HG03280 (cell line): ENCODE measurements around the gene POLR2H.
"Not testable (repeated sequence)": the region's sequence is repeated elsewhere in the genome, so short reads cannot be mapped to it uniquely, and the experiment has no call there.

Source experiments
- ATAC-seq: cut with Tn5 transposase; IDR thresholded peaks from one replicate; pipeline ENCODE4 v1.9.1; 2021; ENCODE audit warnings: mild to moderate bottlenecking, moderate library complexity; ENCODE audit not compliant: unreplicated experiment

Gene POLR2H

DNA sequence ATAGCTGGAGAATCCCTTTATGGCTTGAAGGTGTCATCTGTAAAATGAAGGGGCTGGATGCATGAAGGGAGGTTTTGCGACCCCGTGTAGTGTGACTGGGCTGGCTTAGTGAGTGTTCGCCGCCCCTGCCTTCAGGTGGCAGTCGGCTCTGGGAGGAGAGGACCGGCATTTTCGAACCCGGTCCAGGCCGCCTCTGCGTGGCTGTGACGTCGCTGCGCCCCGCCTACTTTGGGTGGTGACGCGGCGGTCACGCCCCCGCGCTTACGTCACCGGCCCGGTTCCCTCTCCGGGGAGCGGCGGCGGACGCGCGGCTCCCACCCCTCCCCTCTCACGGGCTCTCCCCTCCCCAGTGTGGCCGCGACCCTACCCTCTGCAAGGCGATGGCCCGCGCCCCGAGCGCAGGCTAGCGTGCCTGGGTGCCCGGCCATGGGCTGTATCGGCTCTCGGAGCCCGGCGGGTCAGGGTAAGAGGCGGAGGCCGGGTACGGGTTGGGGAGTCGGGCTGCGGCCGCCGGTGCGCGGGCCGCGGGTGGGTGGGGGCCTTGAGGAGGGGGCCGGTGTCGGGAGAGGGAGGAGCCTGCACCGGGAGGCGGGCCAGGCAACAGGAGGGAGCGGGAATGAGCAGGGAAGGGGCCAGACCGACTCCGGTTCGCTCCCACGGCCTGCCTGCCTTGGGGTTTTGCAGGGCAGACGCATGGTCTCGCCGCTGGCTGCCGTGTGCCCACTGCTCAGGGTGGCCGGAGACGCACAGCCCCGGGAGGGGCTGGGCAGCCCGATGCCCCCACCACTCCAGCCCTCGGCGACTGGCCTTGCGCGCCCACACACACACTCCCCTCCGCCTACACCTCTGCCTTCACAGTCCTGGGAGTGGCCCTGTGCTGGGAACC lies 25.6 kb upstream of the POLR2H start:
- ATAC-seq = peak; percentile 84

DNA sequence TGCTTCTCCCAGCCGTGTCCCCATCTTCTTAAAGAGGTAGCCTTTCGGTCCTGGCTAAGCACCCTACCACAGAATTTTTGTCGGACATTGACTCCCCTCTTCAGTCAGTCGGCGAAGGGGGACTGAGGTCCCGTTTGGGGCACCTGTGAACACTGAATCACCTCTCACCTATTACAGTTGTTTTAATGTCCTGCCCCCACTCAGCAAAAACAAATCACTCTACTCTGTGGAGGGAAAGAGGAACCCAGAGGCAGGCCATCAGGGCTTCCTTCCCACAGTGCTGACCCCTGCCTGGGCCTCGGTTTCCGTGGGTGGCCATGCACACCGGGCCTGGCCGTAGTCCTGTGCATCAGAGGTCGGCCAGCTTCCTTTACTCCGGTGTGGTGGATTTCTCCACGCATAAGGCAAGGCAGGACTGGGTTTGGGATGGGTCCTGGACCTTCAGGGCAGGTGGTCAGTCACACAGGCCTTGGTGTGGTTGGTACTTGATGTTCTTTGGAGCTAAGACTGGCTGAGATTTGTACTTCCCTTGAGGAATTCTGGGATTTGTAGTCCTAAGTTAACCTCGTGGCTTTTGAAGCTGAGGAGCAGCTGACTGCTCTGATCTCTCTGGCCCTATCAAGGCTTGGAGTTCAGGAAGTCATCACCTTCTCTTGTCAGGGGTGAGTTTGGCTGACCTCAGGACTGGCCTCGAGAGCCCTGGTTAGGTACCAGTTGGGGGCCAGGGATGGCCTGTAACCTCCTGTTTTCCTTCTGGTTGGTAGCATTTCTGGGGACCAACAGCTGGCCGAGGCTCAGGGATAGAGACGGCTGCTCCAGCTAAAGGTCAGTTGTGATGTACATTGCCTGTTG lies 24.7 kb upstream of the POLR2H start:
- no peak for ATAC-seq

DNA sequence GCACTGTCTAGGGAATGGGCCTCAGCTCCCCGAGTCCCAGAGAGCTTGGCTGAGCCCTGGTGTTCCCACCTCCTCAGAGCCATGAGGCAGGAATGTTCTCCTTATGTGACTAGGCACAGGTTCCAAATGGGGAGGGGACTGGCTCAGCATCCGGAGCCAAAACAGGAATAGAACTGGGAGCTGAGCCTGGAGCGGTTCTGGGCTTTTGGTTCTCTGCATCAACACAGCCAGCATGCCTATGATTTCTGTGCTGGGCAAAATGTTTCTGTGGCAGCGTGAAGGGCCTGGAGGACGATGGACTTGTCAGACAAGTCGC lies 24.2 kb upstream of the POLR2H start, which contains the start of gene FAM131A:
Gene FAM131A (plus strand): TSS at position 202 of the 316 bp plus-strand sequence. CDS start 31 bp downstream, at position 233.
- no peak for ATAC-seq

- ATAC-seq = no peak
These were observed 23.5 kb upstream of the POLR2H start for GRCh38 chr3:184337981-184338380.

GRCh38 chr3:184338511-184338945 lies 23.0 kb upstream of the POLR2H start:
- ATAC-seq = no peak

GRCh38 chr3:184339001-184339400 lies 22.5 kb upstream of the POLR2H start:
- ATAC-seq = no peak

- ATAC-seq = not testable (repeated sequence)
These were observed 21.9 kb upstream of the POLR2H start for GRCh38 chr3:184339451-184340135.

- no peak for ATAC-seq
These were observed 19.6 kb upstream of the POLR2H start for GRCh38 chr3:184341925-184342324.

GRCh38 chr3:184343200-184343876 lies 18.2 kb upstream of the POLR2H start:
- no peak for ATAC-seq

DNA sequence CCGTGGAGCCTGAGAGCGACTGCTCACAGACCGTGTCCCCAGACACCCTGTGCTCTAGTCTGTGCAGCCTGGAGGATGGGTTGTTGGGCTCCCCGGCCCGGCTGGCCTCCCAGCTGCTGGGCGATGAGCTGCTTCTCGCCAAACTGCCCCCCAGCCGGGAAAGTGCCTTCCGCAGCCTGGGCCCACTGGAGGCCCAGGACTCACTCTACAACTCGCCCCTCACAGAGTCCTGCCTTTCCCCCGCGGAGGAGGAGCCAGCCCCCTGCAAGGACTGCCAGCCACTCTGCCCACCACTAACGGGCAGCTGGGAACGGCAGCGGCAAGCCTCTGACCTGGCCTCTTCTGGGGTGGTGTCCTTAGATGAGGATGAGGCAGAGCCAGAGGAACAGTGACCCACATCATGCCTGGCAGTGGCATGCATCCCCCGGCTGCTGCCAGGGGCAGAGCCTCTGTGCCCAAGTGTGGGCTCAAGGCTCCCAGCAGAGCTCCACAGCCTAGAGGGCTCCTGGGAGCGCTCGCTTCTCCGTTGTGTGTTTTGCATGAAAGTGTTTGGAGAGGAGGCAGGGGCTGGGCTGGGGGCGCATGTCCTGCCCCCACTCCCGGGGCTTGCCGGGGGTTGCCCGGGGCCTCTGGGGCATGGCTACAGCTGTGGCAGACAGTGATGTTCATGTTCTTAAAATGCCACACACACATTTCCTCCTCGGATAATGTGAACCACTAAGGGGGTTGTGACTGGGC lies 16.8 kb upstream of the POLR2H start:
- no peak for ATAC-seq

GRCh38 chr3:184345317-184346144 lies 16.0 kb upstream of the POLR2H start:
- ATAC-seq = no peak

DNA sequence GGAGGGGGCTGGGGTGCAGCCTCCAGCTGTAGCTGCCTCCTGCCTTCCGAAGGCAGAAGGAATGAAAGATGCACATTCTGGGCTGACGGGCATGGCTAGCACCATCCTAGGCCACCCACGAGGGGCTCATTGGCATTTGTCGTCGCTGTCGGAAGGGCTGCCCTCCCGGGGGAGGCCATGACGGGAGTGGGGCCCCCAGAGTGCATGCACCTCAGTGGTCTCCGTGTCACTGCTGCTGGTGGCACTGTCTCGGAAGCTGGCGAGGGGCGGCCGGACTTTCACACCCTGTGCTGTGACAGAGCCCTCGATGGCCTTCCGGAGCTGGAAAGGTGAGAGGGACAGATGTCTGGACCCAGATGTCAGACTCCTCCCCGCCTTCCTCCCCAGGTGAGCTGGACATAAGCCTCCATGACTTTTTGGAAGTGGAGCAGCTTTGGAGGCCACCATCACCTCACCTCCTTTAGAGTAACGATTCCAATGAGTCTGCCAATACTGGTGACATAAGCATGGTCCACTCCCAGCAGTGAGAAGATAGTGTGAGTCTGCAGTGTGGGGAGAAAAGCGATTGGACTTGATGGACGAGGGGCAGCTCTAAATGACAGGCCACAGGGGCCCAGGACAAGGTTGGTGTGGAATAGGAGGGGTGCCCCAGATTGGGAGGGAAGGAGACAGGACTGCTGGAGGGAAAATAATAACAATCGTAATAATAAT lies 14.9 kb upstream of the POLR2H start:
- no peak for ATAC-seq

DNA sequence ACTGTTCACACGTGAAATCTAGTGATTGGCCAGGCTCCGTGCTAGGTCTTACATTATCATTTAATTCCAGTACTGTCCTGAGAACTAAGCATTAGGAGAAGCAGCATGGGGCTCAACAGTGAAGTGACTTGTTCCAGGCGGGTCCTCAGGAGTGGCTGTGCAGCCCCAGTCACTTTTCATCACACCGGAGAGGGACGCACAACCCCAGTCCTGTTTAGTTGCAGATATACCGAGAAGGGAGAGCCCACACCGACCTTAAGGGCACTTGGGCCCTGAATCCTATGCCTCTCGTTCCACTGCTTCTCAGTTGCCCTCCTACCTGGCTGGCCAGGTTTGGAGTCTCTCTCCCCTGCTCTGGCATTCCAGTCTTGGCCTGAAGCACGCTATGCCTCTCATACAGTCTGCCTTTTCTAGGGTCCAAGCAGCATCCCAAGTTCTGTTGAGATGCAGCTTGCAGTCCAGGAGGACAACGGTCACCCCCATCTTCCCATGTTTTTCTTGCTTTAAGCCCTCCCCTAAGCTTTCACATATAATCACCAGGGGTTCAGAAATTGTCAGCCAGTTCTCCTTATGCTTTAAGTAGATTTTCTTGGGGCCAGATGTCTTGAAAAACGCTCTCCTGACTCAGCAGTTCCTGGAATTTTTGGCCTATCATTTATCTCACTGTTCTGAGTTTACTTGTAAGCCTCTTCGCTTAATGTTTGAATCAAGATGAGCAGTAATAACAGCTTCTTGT lies 14.0 kb upstream of the POLR2H start:
- ATAC-seq = no peak

GRCh38 chr3:184348057-184348382 lies 13.5 kb upstream of the POLR2H start:
- ATAC-seq = no peak

DNA sequence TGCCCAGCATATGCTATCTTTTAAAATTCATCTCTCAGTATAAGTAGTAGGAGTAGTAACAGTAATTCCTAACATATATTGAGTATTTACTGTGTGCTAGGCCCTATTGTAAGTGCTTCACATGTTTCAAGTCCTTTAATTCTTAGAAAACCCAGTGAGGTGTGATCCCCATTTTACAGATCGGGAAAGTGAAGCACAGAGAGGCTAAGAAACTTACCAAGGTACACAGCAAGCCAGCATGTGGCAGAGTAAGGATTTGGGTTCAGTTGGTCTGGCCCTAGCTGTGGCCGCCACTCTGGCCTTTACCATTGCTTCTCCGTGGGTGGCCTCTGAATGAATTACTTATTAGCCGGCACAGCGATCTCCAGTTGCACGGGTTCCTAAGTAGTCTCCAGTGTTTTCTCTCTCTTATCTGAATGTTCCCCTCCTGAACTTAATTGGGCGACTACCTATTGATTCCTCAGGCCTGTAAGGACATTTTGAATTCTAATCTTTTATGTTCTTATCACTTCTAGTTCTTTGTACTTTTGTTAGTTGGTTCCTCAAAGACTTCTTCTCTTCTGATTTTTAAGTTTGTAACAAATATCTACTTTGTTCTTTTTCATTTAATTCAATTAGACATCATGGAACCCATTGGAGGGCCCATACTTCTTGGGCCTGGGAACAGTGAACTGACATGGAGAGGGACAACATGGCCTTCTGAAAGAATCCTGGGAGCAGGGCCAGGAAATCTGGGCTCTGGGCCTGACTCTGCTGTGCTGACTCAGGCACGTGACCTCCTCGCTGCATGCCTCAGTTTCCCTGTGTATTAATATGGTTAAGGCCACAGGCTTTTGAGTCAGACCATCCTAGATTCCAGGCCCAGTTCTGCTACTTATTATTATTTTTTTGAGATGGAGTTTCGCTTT lies 11.7 kb upstream of the POLR2H start:
- no peak for ATAC-seq

DNA sequence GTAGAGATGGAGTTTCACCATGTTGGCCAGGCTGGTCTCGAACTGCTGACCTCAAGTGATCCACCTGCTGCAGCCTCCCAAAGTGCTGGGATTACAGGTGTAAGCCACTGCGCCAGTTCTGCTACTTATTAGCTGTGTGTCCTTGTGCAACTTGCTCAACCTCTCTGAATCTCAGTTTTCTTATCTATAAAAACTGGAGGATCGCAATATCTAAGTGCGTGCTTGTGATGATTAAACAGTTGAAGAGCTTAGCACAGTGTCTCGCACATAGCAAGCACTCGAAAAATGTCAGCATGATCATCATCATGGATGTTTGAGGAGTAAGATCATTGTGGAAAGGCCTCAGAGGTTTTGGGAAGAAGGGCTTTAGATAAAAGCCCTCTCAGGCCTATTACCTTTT lies 10.9 kb upstream of the POLR2H start:
- ATAC-seq = no peak
